ENCODE data around the gene SMARCAD1.
A peak's percentile ranks its signal among the peaks of the same experiment; 100 is the strongest.

SMARCAD1 gene

GRCh38 chr4:94207469-94208224 lies at the start of gene SMARCAD1:
TSS of gene SMARCAD1 (plus strand) at chr4:94207865. CDS start at chr4:94208395, 530 bp downstream.
- no CpG with 5 or more reads among the region's 57 CpGs for WGBS (ENCODE audit: insufficient coverage, insufficient read length)

GRCh38 chr4:94158883-94159282 lies 48.8 kb upstream of the SMARCAD1 start:
- DNase-seq (ENCODE audit: low read depth, low spot score): no peak
- no peaks in the 10 kb centered on the region for H3K4me1 ChIP-seq (ENCODE audit: control insufficient read depth, insufficient read depth, low read length)

More at GRCh38 chr4:94207469-94208224, at the start of gene SMARCAD1:
- no peaks in the 10 kb centered on the region for H3K4me1 ChIP-seq (ENCODE audit: control insufficient read depth, insufficient read depth, low read length)
- H3K27ac ChIP-seq (ENCODE audit: low read length): no peak within 1 kb of the TSS
- H3K36me3 ChIP-seq (ENCODE audit: control insufficient read depth, insufficient read depth, low read length): peaks cover 1% of the 10 kb centered on the region; the same call in 1 of the 2 replicates
- no peaks in the 10 kb centered on the region for H3K27me3 ChIP-seq (ENCODE audit: control insufficient read depth, insufficient read depth, low read length)
- DNase-seq (ENCODE audit: low read depth, low spot score): peak; percentile 89
- no peaks in the 10 kb centered on the region for H3K9me3 ChIP-seq (ENCODE audit: control insufficient read depth, insufficient read depth, low read length)
- H3K4me3 ChIP-seq (ENCODE audit: low read length): peak within 1 kb of the TSS; percentile 91

GRCh38 chr4:94159790-94160189 lies 47.9 kb upstream of the SMARCAD1 start:
- no peaks in the 10 kb centered on the region for H3K27me3 ChIP-seq (ENCODE audit: control insufficient read depth, insufficient read depth, low read length)
- no CpG with 5 or more reads among the region's 1 CpG for WGBS (ENCODE audit: insufficient coverage, insufficient read length)
- DNase-seq (ENCODE audit: low read depth, low spot score): no peak
- no peak overlapping the region for H3K4me3 ChIP-seq (ENCODE audit: low read length)
- H3K4me1 ChIP-seq (ENCODE audit: control insufficient read depth, insufficient read depth, low read length): no peaks in the 10 kb centered on the region
- no peak overlapping the region for H3K27ac ChIP-seq (ENCODE audit: low read length)
- no peaks in the 10 kb centered on the region for H3K36me3 ChIP-seq (ENCODE audit: control insufficient read depth, insufficient read depth, low read length)
- no peaks in the 10 kb centered on the region for H3K9me3 ChIP-seq (ENCODE audit: control insufficient read depth, insufficient read depth, low read length)

More at GRCh38 chr4:94158883-94159282, 48.8 kb upstream of the SMARCAD1 start:
- no CpG with 5 or more reads among the region's 3 CpGs for WGBS (ENCODE audit: insufficient coverage, insufficient read length)
- H3K36me3 ChIP-seq (ENCODE audit: control insufficient read depth, insufficient read depth, low read length): no peaks in the 10 kb centered on the region
- H3K27me3 ChIP-seq (ENCODE audit: control insufficient read depth, insufficient read depth, low read length): no peaks in the 10 kb centered on the region
- H3K9me3 ChIP-seq (ENCODE audit: control insufficient read depth, insufficient read depth, low read length): no peaks in the 10 kb centered on the region
- H3K4me3 ChIP-seq (ENCODE audit: low read length): no peak overlapping the region
- H3K27ac ChIP-seq (ENCODE audit: low read length): no peak overlapping the region

- DNase-seq (ENCODE audit: low read depth, low spot score): no peak
- H3K9me3 ChIP-seq (ENCODE audit: control insufficient read depth, insufficient read depth, low read length): no peaks in the 10 kb centered on the region
- no CpG with 5 or more reads among the region's 4 CpGs for WGBS (ENCODE audit: insufficient coverage, insufficient read length)
Measured at GRCh38 chr4:94160774-94161173, 46.9 kb upstream of the SMARCAD1 start.

GRCh38 chr4:94165256-94165655 lies 42.4 kb upstream of the SMARCAD1 start:
- no peak overlapping the region for H3K27ac ChIP-seq (ENCODE audit: low read length)
- no peaks in the 10 kb centered on the region for H3K27me3 ChIP-seq (ENCODE audit: control insufficient read depth, insufficient read depth, low read length)
- H3K9me3 ChIP-seq (ENCODE audit: control insufficient read depth, insufficient read depth, low read length): no peaks in the 10 kb centered on the region
- no CpG with 5 or more reads among the region's 3 CpGs for WGBS (ENCODE audit: insufficient coverage, insufficient read length)
- no peak for DNase-seq (ENCODE audit: low read depth, low spot score)
- no peak overlapping the region for H3K4me3 ChIP-seq (ENCODE audit: low read length)
- H3K4me1 ChIP-seq (ENCODE audit: control insufficient read depth, insufficient read depth, low read length): no peaks in the 10 kb centered on the region
- no peaks in the 10 kb centered on the region for H3K36me3 ChIP-seq (ENCODE audit: control insufficient read depth, insufficient read depth, low read length)

More at GRCh38 chr4:94160774-94161173, 46.9 kb upstream of the SMARCAD1 start:
- no peak overlapping the region for H3K4me3 ChIP-seq (ENCODE audit: low read length)
- H3K27me3 ChIP-seq (ENCODE audit: control insufficient read depth, insufficient read depth, low read length): no peaks in the 10 kb centered on the region
- H3K27ac ChIP-seq (ENCODE audit: low read length): no peak overlapping the region
- no peaks in the 10 kb centered on the region for H3K4me1 ChIP-seq (ENCODE audit: control insufficient read depth, insufficient read depth, low read length)
- H3K36me3 ChIP-seq (ENCODE audit: control insufficient read depth, insufficient read depth, low read length): no peaks in the 10 kb centered on the region

GRCh38 chr4:94168321-94168720 lies 39.3 kb upstream of the SMARCAD1 start:
- Histone ChIP-seq H3K9me3 (ENCODE audit: control insufficient read depth, insufficient read depth, low read length) (no peaks in the 10 kb centered on the region), H3K27me3 (ENCODE audit: control insufficient read depth, insufficient read depth, low read length) (no peaks in the 10 kb centered on the region), H3K4me3 (ENCODE audit: low read length) (no peak overlapping the region), H3K4me1 (ENCODE audit: control insufficient read depth, insufficient read depth, low read length) (no peaks in the 10 kb centered on the region), H3K27ac (ENCODE audit: low read length) (no peak overlapping the region), H3K36me3 (ENCODE audit: control insufficient read depth, insufficient read depth, low read length) (no peaks in the 10 kb centered on the region)
- DNase-seq (ENCODE audit: low read depth, low spot score): no peak
- no CpG with 5 or more reads among the region's 2 CpGs for WGBS (ENCODE audit: insufficient coverage, insufficient read length)

GRCh38 chr4:94169803-94170372 lies 37.8 kb upstream of the SMARCAD1 start:
- WGBS (ENCODE audit: insufficient coverage, insufficient read length): no CpG with 5 or more reads among the region's 37 CpGs
- H3K4me3 ChIP-seq (ENCODE audit: low read length): no peak overlapping the region
- H3K27me3 ChIP-seq (ENCODE audit: control insufficient read depth, insufficient read depth, low read length): no peaks in the 10 kb centered on the region
- H3K27ac ChIP-seq (ENCODE audit: low read length): no peak overlapping the region
- H3K4me1 ChIP-seq (ENCODE audit: control insufficient read depth, insufficient read depth, low read length): no peaks in the 10 kb centered on the region
- no peak for DNase-seq (ENCODE audit: low read depth, low spot score)
- no peaks in the 10 kb centered on the region for H3K9me3 ChIP-seq (ENCODE audit: control insufficient read depth, insufficient read depth, low read length)
- H3K36me3 ChIP-seq (ENCODE audit: control insufficient read depth, insufficient read depth, low read length): no peaks in the 10 kb centered on the region

- H3K27ac ChIP-seq (ENCODE audit: low read length): no peak overlapping the region
- no peaks in the 10 kb centered on the region for H3K36me3 ChIP-seq (ENCODE audit: control insufficient read depth, insufficient read depth, low read length)
- no peaks in the 10 kb centered on the region for H3K9me3 ChIP-seq (ENCODE audit: control insufficient read depth, insufficient read depth, low read length)
- H3K27me3 ChIP-seq (ENCODE audit: control insufficient read depth, insufficient read depth, low read length): no peaks in the 10 kb centered on the region
- no peak for DNase-seq (ENCODE audit: low read depth, low spot score)
- WGBS (ENCODE audit: insufficient coverage, insufficient read length): no CpG with 5 or more reads among the region's 4 CpGs
- H3K4me3 ChIP-seq (ENCODE audit: low read length): no peak overlapping the region
- H3K4me1 ChIP-seq (ENCODE audit: control insufficient read depth, insufficient read depth, low read length): no peaks in the 10 kb centered on the region
Measured at GRCh38 chr4:94171616-94172015, 36.0 kb upstream of the SMARCAD1 start.

- Histone ChIP-seq H3K4me3 (ENCODE audit: low read length) (no peak overlapping the region), H3K36me3 (ENCODE audit: control insufficient read depth, insufficient read depth, low read length) (no peaks in the 10 kb centered on the region), H3K27me3 (ENCODE audit: control insufficient read depth, insufficient read depth, low read length) (no peaks in the 10 kb centered on the region), H3K4me1 (ENCODE audit: control insufficient read depth, insufficient read depth, low read length) (no peaks in the 10 kb centered on the region), H3K27ac (ENCODE audit: low read length) (no peak overlapping the region), H3K9me3 (ENCODE audit: control insufficient read depth, insufficient read depth, low read length) (no peaks in the 10 kb centered on the region)
- no CpG with 5 or more reads among the region's 6 CpGs for WGBS (ENCODE audit: insufficient coverage, insufficient read length)
- DNase-seq (ENCODE audit: low read depth, low spot score): no peak
Measured at GRCh38 chr4:94175553-94176261, 32.0 kb upstream of the SMARCAD1 start.

- H3K9me3 ChIP-seq (ENCODE audit: control insufficient read depth, insufficient read depth, low read length): no peaks in the 10 kb centered on the region
- DNase-seq (ENCODE audit: low read depth, low spot score): no peak
- no peaks in the 10 kb centered on the region for H3K4me1 ChIP-seq (ENCODE audit: control insufficient read depth, insufficient read depth, low read length)
- no peaks in the 10 kb centered on the region for H3K27me3 ChIP-seq (ENCODE audit: control insufficient read depth, insufficient read depth, low read length)
- H3K4me3 ChIP-seq (ENCODE audit: low read length): no peak overlapping the region
- H3K27ac ChIP-seq (ENCODE audit: low read length): no peak overlapping the region
- H3K36me3 ChIP-seq (ENCODE audit: control insufficient read depth, insufficient read depth, low read length): no peaks in the 10 kb centered on the region
- WGBS (ENCODE audit: insufficient coverage, insufficient read length): 100% methylated on average over 1 of the region's 2 CpGs
Measured at GRCh38 chr4:94177822-94178221, 29.8 kb upstream of the SMARCAD1 start.
